GM21360 (cell line): ENCODE results near the gene COL15A1.
"Not testable (repeated sequence)": the region's sequence is repeated elsewhere in the genome, so short reads cannot be mapped to it uniquely, and the experiment has no call there.

Experiments used
- ATAC-seq: cut with Tn5 transposase; IDR thresholded peaks from one replicate; pipeline ENCODE4 v1.9.1; 2021; ENCODE audit warnings: mild to moderate bottlenecking, moderate library complexity; ENCODE audit not compliant: unreplicated experiment

Gene COL15A1

GRCh38 chr9:99073985-99074901, 130.5 kb downstream of the COL15A1 start:
- ATAC-seq, result no peak

- no peak for ATAC-seq
Measured at GRCh38 chr9:99074902-99075245, 131.2 kb downstream of the COL15A1 start.

GRCh38 chr9:99075246-99075912, 131.7 kb downstream of the COL15A1 start:
- no peak for ATAC-seq

- no peak for ATAC-seq
Measured at GRCh38 chr9:99076030-99076429, 132.3 kb downstream of the COL15A1 start.

- no peak for ATAC-seq
Measured at GRCh38 chr9:99076483-99077171, 132.9 kb downstream of the COL15A1 start.

GRCh38 chr9:99078717-99079116, 135.0 kb downstream of the COL15A1 start:
- no peak for ATAC-seq

GRCh38 chr9:99079542-99079941, 135.8 kb downstream of the COL15A1 start:
- no peak for ATAC-seq

GRCh38 chr9:99083051-99083450, 139.3 kb downstream of the COL15A1 start:
- no peak for ATAC-seq

- ATAC-seq, result no peak
Measured at GRCh38 chr9:99085949-99086948, 142.5 kb downstream of the COL15A1 start.

GRCh38 chr9:99087462-99087861, 143.8 kb downstream of the COL15A1 start:
- ATAC-seq, result no peak

GRCh38 chr9:99090336-99091130, 146.8 kb downstream of the COL15A1 start:
- no peak for ATAC-seq

- no peak for ATAC-seq
Measured at GRCh38 chr9:99092643-99093491, 149.2 kb downstream of the COL15A1 start.

GRCh38 chr9:99093492-99093791, 149.7 kb downstream of the COL15A1 start:
- no peak for ATAC-seq

- no peak for ATAC-seq
Measured at GRCh38 chr9:99095565-99095964, 151.9 kb downstream of the COL15A1 start.

GRCh38 chr9:99096409-99096808, 152.7 kb downstream of the COL15A1 start:
- ATAC-seq, result no peak

GRCh38 chr9:99099806-99100585, 156.3 kb downstream of the COL15A1 start:
- not testable (repeated sequence) for ATAC-seq

- no peak for ATAC-seq
Measured at GRCh38 chr9:99101271-99101670, 157.6 kb downstream of the COL15A1 start.

GRCh38 chr9:99101812-99102211, 158.1 kb downstream of the COL15A1 start:
- ATAC-seq, result no peak
